AG10803 (cell line): Measurements from ENCODE around the gene KSR1.

ENCODE experiments used
- DNase-seq: peaks from one replicate; pipeline ENCODE4 v3.0.0; 2010; ENCODE audit warnings: low read depth
- H3K4me3 ChIP-seq: 2 replicates; pipeline ENCODE4 v1.5.1; 2011; ENCODE audit warnings: mild to moderate bottlenecking, low read length, control low read depth
- TF ChIP-seq, protein P1 (sequence below): conservative IDR thresholded peaks from 2 replicates; pipeline ENCODE4 v1.5.1; 2011; ENCODE audit warnings: mild to moderate bottlenecking, low read length, control low read depth, inconsistent platforms

KSR1 gene

GRCh38 chr17:27506348-27507218 lies 50.3 kb downstream of the KSR1 start:
- TF ChIP-seq, protein P1, sequence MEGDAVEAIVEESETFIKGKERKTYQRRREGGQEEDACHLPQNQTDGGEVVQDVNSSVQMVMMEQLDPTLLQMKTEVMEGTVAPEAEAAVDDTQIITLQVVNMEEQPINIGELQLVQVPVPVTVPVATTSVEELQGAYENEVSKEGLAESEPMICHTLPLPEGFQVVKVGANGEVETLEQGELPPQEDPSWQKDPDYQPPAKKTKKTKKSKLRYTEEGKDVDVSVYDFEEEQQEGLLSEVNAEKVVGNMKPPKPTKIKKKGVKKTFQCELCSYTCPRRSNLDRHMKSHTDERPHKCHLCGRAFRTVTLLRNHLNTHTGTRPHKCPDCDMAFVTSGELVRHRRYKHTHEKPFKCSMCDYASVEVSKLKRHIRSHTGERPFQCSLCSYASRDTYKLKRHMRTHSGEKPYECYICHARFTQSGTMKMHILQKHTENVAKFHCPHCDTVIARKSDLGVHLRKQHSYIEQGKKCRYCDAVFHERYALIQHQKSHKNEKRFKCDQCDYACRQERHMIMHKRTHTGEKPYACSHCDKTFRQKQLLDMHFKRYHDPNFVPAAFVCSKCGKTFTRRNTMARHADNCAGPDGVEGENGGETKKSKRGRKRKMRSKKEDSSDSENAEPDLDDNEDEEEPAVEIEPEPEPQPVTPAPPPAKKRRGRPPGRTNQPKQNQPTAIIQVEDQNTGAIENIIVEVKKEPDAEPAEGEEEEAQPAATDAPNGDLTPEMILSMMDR = no peak
- no peak for DNase-seq
- no peak overlapping the region for H3K4me3 ChIP-seq

DNA sequence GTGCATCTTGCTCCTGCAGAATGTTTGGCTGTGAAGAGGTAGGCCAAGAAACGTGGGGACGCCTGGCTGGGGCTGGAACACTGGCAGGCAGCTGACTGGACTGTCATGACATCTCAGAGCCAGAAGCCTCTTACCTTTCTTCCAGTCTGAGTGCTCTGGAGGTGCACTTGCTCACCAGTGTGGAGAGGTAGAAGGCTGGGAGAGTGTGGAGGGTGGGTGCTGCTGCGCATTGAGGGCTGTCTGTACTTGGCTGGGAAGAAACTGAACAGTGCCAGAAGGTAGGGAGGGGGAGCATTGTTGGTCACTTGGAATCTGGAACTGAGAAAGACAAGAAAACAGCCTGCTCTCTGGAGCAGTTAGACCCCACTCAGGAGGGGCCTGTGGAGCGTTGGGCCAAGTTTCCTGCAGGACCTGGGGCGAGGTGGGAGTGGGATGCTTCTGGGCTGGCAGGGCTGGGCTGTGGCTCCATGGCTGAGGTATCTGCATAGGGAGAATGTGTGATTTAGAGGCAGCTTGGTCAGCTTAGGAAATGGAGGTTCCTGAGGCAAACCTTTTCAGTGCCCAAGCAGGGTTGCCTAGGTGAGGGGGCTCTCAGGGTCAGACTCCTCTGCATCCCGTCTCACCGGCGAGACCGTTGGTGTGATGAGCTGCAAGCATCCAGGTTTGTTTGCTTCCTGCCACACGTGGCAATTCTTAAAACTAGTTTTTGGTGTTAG lies 55.1 kb downstream of the KSR1 start:
- no peak for DNase-seq
- TF ChIP-seq, protein P1 = no peak
- H3K4me3 ChIP-seq = no peak overlapping the region

- DNase-seq = no peak
- TF ChIP-seq, protein P1 = no peak
- H3K4me3 ChIP-seq = no peak overlapping the region
Measured at GRCh38 chr17:27512031-27512430, 55.8 kb downstream of the KSR1 start.

GRCh38 chr17:27512511-27513346 lies 56.5 kb downstream of the KSR1 start:
- no peak overlapping the region for H3K4me3 ChIP-seq
- TF ChIP-seq, protein P1 = no peak
- no peak for DNase-seq

DNA sequence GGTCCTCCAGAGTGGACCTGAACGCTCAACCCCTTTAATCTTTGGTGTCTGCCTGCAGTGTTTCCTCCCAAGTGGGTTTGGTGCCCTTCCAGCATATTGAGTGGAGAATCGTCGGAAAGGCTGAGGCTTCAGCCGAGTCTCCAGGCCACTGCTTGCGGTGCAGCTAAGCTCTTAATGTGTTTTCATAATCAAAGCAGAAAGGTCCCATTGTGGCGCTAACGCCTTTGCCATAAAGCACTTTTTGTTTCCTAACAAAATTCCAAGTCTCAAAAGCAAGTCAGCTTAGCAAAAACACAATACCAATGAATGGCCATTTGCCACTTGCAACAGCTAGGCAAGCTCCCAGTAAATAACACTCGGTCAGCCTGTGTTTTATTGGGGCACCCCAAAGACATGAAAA lies 57.6 kb downstream of the KSR1 start:
- H3K4me3 ChIP-seq = no peak overlapping the region
- no peak for DNase-seq
- TF ChIP-seq, protein P1 = no peak

DNA sequence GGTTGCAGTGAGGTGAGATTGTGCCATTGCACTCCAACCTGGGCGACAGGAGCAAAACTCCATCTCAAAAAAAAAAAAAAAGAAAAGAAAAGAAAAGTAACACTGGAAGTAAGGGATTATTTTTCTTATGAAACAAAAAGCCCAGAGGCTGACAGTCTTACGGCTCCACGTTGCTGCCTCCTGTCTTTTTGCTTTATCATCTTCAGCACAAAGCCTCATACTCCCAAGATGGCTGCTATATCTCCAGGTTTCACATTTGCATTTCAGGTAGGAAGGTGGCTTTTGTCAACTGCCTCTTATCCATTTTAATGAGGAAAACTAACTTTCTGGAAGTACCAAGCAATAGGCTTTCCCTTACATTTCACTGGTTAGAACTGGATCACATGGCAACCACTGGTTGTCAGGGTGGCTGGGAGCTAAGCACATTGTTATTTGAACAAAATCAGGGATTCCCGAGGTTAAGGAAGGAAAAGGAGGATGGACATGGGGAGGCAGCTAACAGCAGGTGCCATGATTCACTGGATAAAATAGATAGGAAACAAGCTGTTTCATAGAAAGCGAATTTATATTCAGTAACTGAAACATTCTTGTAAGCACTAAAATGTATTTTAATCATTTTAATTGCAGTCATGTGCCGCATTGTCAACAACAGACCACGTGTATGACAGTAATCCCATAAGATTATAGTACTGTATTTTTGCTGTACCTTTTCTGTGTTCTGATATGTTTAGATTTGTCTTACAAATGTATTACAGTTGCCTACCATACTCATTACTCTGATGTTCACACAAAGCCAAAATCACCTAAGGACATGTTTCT lies 58.6 kb downstream of the KSR1 start:
- H3K4me3 ChIP-seq = no peak overlapping the region
- DNase-seq = no peak
- TF ChIP-seq, protein P1 = no peak
